CD14-positive monocyte (primary cell): ENCODE data around the gene CTSA. TPM values are rescaled to one million over a fixed set of nuclear protein-coding genes. Genes with fewer than 3 reads are reported as not detected.
"Not testable (repeated sequence)": the region's sequence is repeated elsewhere in the genome, so short reads cannot be mapped to it uniquely, and the experiment has no call there.

Experiments
- DNase-seq, 3 donors: peaks; one replicate each; pipeline ENCODE4 v3.0.0-alpha.2; 2011 to 2022
- H2AFZ ChIP-seq: 2 replicates; pipeline ENCODE4 v1.6.0; 2012; ENCODE audit warnings: mild to moderate bottlenecking, low read depth, low read length, inconsistent platforms; ENCODE audit not compliant: insufficient read depth, poor library complexity, severe bottlenecking
- H3K27ac ChIP-seq, 2 donors: 1 replicate in 1 of 2; 2 replicates in 1 of 2; pipeline ENCODE4 v1.5.1; 2012 to 2013; ENCODE audit warnings: low read length in 2 of 2, control low read depth in 1 of 2, inconsistent platforms in 1 of 2, low read depth in 1 of 2, mild to moderate bottlenecking in 1 of 2
- H3K27me3 ChIP-seq, 2 donors: one replicate each; pipeline versions ENCODE4 v1.6.0 to v1.6.1; 2011 to 2013; ENCODE audit warnings: low read length in 2 of 2; ENCODE audit not compliant: control insufficient read depth in 2 of 2, insufficient read depth in 2 of 2
- H3K36me3 ChIP-seq, 2 donors: replicated peaks in 1 of 2; 1 replicate in 1 of 2; 2 replicates in 1 of 2; pipeline versions ENCODE4 v1.5.1 to v1.6.1; 2012 to 2013; ENCODE audit warnings: low read length in 2 of 2, control low read depth in 1 of 2, inconsistent platforms in 1 of 2, mild to moderate bottlenecking in 1 of 2; ENCODE audit not compliant: insufficient read depth in 2 of 2, control insufficient read depth in 1 of 2
- H3K4me1 ChIP-seq, 2 donors: 1 replicate in 1 of 2; 2 replicates in 1 of 2; pipeline versions ENCODE4 v1.5.1 to v1.6.1; 2012 to 2013; ENCODE audit warnings: low read length in 2 of 2, control low read depth in 1 of 2, inconsistent platforms in 1 of 2, mild to moderate bottlenecking in 1 of 2, moderate library complexity in 1 of 2; ENCODE audit not compliant: insufficient read depth in 2 of 2, control insufficient read depth in 1 of 2
- H3K4me2 ChIP-seq: replicated peaks from 2 replicates; pipeline ENCODE3; 2012; ENCODE audit warnings: low read length, moderate library complexity, mild to moderate bottlenecking; ENCODE audit not compliant: poor library complexity, severe bottlenecking; ENCODE audit errors: extremely low read depth
- H3K4me3 ChIP-seq, 3 experiments: fragments of 200-600 bp in 1 of 3; sonication (generic) in 1 of 3; replicated peaks in 1 of 3; 1 replicate in 2 of 3; 2 replicates in 1 of 3; pipeline ENCODE4 v1.5.1; 2011 to 2013; ENCODE audit warnings: low read length in 3 of 3, mild to moderate bottlenecking in 3 of 3, control low read depth in 2 of 3, low read depth in 2 of 3, inconsistent platforms in 1 of 3, moderate library complexity in 1 of 3
- H3K79me2 ChIP-seq: 2 replicates; pipeline ENCODE4 v1.6.0; 2012; ENCODE audit warnings: mild to moderate bottlenecking, control low read depth, inconsistent platforms, low read length, moderate library complexity; ENCODE audit not compliant: insufficient read depth
- H3K9ac ChIP-seq: 2 replicates; pipeline ENCODE4 v1.6.0; 2017; ENCODE audit warnings: low read length, mild to moderate bottlenecking; ENCODE audit not compliant: insufficient read depth, poor library complexity, severe bottlenecking
- H3K9me3 ChIP-seq, 2 donors: replicated peaks in 1 of 2; 1 replicate in 1 of 2; 2 replicates in 1 of 2; pipeline versions ENCODE4 v1.5.1 to v1.6.1; 2012 to 2013; ENCODE audit warnings: low read length in 2 of 2, control low read depth in 1 of 2; ENCODE audit not compliant: control insufficient read depth in 1 of 2, insufficient read depth in 1 of 2
- H4K20me1 ChIP-seq: 2 replicates; pipeline ENCODE4 v1.6.0; 2012; ENCODE audit warnings: mild to moderate bottlenecking, low read length, control low read depth, moderate library complexity; ENCODE audit not compliant: insufficient read depth
- H3K27ac Mint-ChIP-seq, 7 donors: one replicate each; pipeline ENCODE4 v1.8.0; 2020; ENCODE audit warnings: mild to moderate bottlenecking in 7 of 7, mixed read lengths in 7 of 7, moderate library complexity in 6 of 7, inconsistent platforms in 2 of 7
- H3K27me3 Mint-ChIP-seq, 3 donors: one replicate each; pipeline ENCODE4 v1.8.0; 2021 to 2022; ENCODE audit warnings: low read depth in 3 of 3, mild to moderate bottlenecking in 3 of 3, mixed read lengths in 3 of 3, moderate library complexity in 3 of 3, inconsistent platforms in 1 of 3
- H3K36me3 Mint-ChIP-seq, 2 donors: one replicate each; pipeline ENCODE4 v1.8.0; 2020; ENCODE audit warnings: mixed read lengths in 2 of 2, inconsistent platforms in 1 of 2, mild to moderate bottlenecking in 1 of 2
- H3K4me1 Mint-ChIP-seq: one replicate; pipeline ENCODE4 v1.8.0; 2020; ENCODE audit warnings: mild to moderate bottlenecking, mixed read lengths
- H3K4me3 Mint-ChIP-seq, 2 donors: one replicate each; pipeline ENCODE4 v1.8.0; 2020; ENCODE audit warnings: mild to moderate bottlenecking in 2 of 2, mixed read lengths in 2 of 2, moderate library complexity in 1 of 2
- H3K9me3 Mint-ChIP-seq, 7 donors: one replicate each; pipeline ENCODE4 v1.8.0; 2020 to 2022; ENCODE audit warnings: mixed read lengths in 7 of 7, mild to moderate bottlenecking in 6 of 7, moderate library complexity in 6 of 7, inconsistent platforms in 2 of 7
- CTCF ChIP-seq: fragments of 200-600 bp; IDR thresholded peaks from one replicate; pipeline ENCODE4 v1.8.0; 2022; ENCODE audit warnings: antibody characterized with exemption, mild to moderate bottlenecking
- WGBS: methylation state at CpG from one replicate; pipeline ENCODE4 v1.1.5; 2013; ENCODE audit warnings: missing lambda C conversion rate; ENCODE audit not compliant: insufficient coverage; 5-methylcytosine and 5-hydroxymethylcytosine counted together
- intact Hi-C, 2 donors: fragments of 100-400 bp; cut with micrococcal nuclease; formaldehyde crosslinking; loops; one replicate each; pipeline versions ENCODE4 v1.15.0 to v1.15.1; 2023
- polyA plus RNA-seq, 3 donors: library from polyadenylated mRNA; depleted of rRNA in 1 of 3; unstranded in 2 of 3; stranded (reverse) in 1 of 3; fragments of 300-500 nt in 2 of 3; fragments of >200 nt in 1 of 3; fragmentation: Illumina TruSeq in 2 of 3; gene quantifications; 1 replicate in 2 of 3; 2 replicates in 1 of 3; pipeline ENCODE4 v1.2.3, GENCODE V29; 2012 to 2021

CTSA gene
- polyA plus RNA-seq, 3 donors: 279 to 489 (median 366) TPM

GRCh38 chr20:45898285-45898684 lies 7.2 kb downstream of the CTSA start:
- Histone ChIP-seq H3K36me3 (peaks cover 57 to 60% of the 10 kb centered on the region in 2 donors), H4K20me1 (peaks cover 38% of the 10 kb centered on the region), H2AFZ (no peak overlapping the region), H3K9ac (no peak overlapping the region), H3K4me2 (no peak overlapping the region), H3K79me2 (peaks cover 20% of the 10 kb centered on the region), H3K27me3 (no peaks in the 10 kb centered on the region), H3K27ac (no peak overlapping the region), H3K4me3 (no peak overlapping the region), H3K4me1 (peaks cover 6 to 10% of the 10 kb centered on the region in 2 donors), H3K9me3 (no peaks in the 10 kb centered on the region)
- Mint-ChIP-seq H3K27ac (peak overlapping the region in 1 of 7 donors; percentile 46), H3K4me1 (peaks cover 8% of the 10 kb centered on the region), H3K36me3 (peaks cover 54 to 67% of the 10 kb centered on the region in 2 donors), H3K9me3 (peaks cover 0 to 3% (median 0%) of the 10 kb centered on the region in 7 donors), H3K4me3 (no peak overlapping the region), H3K27me3 (no peaks in the 10 kb centered on the region)
- no peak for TF ChIP-seq CTCF
- intact Hi-C loops: no loop called here
- no peak for DNase-seq
- WGBS: 94% methylated on average over 11 of the region's 12 CpGs

GRCh38 chr20:45899046-45899835 lies 8.1 kb downstream of the CTSA start:
- H3K9me3 ChIP-seq: no peaks in the 10 kb centered on the region
- peaks cover 50 to 53% of the 10 kb centered on the region in 2 donors for H3K36me3 ChIP-seq
- no peak overlapping the region for H3K4me2 ChIP-seq
- no peak for TF ChIP-seq CTCF
- H3K4me1 ChIP-seq: peaks cover 0 to under 1% of the 10 kb centered on the region in 2 donors
- H3K79me2 ChIP-seq: peaks cover 11% of the 10 kb centered on the region
- no peak overlapping the region for H3K4me3 Mint-ChIP-seq
- no peaks in the 10 kb centered on the region for H3K27me3 ChIP-seq
- H4K20me1 ChIP-seq: peaks cover 29% of the 10 kb centered on the region
- H3K36me3 Mint-ChIP-seq: peaks cover 47 to 57% of the 10 kb centered on the region in 2 donors
- H3K4me3 ChIP-seq: no peak overlapping the region
- no peaks in the 10 kb centered on the region for H3K4me1 Mint-ChIP-seq
- H3K27ac ChIP-seq: no peak overlapping the region
- DNase-seq: no peak
- H3K9ac ChIP-seq: no peak overlapping the region
- intact Hi-C loops: no loop called here
- no peaks in the 10 kb centered on the region for H3K27me3 Mint-ChIP-seq
- peak overlapping the region in 2 of 7 donors; percentile 35 to 47 for H3K27ac Mint-ChIP-seq
- no peak overlapping the region for H2AFZ ChIP-seq
- 100% methylated on average over 5 of the region's 13 CpGs for WGBS
- peaks cover 0 to 3% (median 0%) of the 10 kb centered on the region in 7 donors for H3K9me3 Mint-ChIP-seq

- DNase-seq, H3K4me1 Mint-ChIP-seq, H3K27ac Mint-ChIP-seq, H2AFZ ChIP-seq, H3K79me2 ChIP-seq, H3K9me3 Mint-ChIP-seq, H3K27me3 ChIP-seq, H3K9ac ChIP-seq, H3K4me3 Mint-ChIP-seq, H3K4me3 ChIP-seq, H3K27me3 Mint-ChIP-seq, H3K27ac ChIP-seq, H3K4me2 ChIP-seq, H3K9me3 ChIP-seq, intact Hi-C loops, H3K4me1 ChIP-seq: not testable (repeated sequence)
- WGBS: 90% methylated on average over 2 of the region's 6 CpGs
- Histone ChIP-seq H4K20me1 (peaks cover 22% of the 10 kb centered on the region), H3K36me3 (peaks cover 30 to 32% of the 10 kb centered on the region in 2 donors)
- H3K36me3 Mint-ChIP-seq: peaks cover 29 to 36% of the 10 kb centered on the region in 2 donors
These were observed 10.2 kb downstream of the CTSA start for GRCh38 chr20:45901332-45901731.
